ENCODE measurements around the gene PRKCA. TPM values are rescaled to one million over a fixed set of nuclear protein-coding genes. Genes with fewer than 3 reads are reported as not detected.
"Not testable (repeated sequence)": the region's sequence is repeated elsewhere in the genome, so short reads cannot be mapped to it uniquely, and the experiment has no call there.

The PRKCA gene
- total RNA-seq, 1 donor from 2014 or later: 5.6 TPM

DNA sequence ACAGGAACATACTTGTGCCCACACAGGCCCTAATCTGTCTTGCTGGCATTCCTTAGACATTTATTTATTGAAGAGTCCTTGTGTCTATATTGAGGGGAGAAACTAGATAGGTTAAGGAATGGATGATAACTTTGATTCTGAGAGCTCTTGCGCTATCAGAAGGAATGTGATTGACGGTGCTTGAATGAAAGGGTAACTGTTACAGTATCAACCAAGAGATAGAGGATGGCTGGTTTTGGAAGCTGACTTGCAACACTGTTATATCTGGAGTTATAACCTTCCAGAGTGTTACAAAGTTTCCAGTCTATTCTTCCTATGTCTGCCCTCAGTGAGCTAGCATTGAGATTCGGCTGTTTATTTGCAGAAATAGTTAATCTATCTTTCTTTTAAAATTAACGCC lies 36.5 kb downstream of the PRKCA start:
- intact Hi-C loops (cut with micrococcal nuclease): no loop called here
- Histone ChIP-seq H3K27ac (replicated peaks) (no peak overlapping the region), H3K4me1 (peaks cover 30% of the 10 kb centered on the region), H3K9me3 (replicated peaks) (no peaks in the 10 kb centered on the region), H3K27me3 (ENCODE audit: low read depth) (no peaks in the 10 kb centered on the region), H3K36me3 (no peaks in the 10 kb centered on the region), H3K4me3 (no peak overlapping the region)
- no peak for DNase-seq
- TF ChIP-seq, protein P1, sequence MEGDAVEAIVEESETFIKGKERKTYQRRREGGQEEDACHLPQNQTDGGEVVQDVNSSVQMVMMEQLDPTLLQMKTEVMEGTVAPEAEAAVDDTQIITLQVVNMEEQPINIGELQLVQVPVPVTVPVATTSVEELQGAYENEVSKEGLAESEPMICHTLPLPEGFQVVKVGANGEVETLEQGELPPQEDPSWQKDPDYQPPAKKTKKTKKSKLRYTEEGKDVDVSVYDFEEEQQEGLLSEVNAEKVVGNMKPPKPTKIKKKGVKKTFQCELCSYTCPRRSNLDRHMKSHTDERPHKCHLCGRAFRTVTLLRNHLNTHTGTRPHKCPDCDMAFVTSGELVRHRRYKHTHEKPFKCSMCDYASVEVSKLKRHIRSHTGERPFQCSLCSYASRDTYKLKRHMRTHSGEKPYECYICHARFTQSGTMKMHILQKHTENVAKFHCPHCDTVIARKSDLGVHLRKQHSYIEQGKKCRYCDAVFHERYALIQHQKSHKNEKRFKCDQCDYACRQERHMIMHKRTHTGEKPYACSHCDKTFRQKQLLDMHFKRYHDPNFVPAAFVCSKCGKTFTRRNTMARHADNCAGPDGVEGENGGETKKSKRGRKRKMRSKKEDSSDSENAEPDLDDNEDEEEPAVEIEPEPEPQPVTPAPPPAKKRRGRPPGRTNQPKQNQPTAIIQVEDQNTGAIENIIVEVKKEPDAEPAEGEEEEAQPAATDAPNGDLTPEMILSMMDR (IDR thresholded peaks at IDR 0.05; ENCODE audit: borderline replicate concordance): no peak

DNA sequence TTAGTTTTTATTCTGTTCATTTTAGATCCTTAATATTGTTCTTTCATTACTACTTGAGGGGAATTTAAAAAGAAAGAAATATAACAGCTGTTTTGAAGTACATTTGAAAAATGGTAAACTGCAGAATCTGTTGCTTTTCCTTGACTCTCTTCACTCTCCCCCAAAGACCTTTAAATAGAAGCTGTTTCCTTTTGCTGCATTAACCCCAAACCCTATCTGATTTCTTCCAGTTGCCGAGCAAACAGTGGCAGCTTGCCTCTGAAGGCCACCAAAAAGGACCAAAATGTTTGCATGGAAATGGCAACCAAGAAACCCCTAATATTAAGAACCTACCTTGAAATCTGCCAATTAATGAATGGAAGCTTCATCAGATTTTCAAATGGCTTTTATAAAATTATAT lies 37.1 kb downstream of the PRKCA start:
- intact Hi-C loops (cut with micrococcal nuclease): no loop called here
- Histone ChIP-seq H3K4me3 (no peak overlapping the region), H3K9me3 (replicated peaks) (no peaks in the 10 kb centered on the region), H3K27me3 (ENCODE audit: low read depth) (no peaks in the 10 kb centered on the region), H3K36me3 (no peaks in the 10 kb centered on the region), H3K4me1 (peaks cover 30% of the 10 kb centered on the region), H3K27ac (replicated peaks) (no peak overlapping the region)
- DNase-seq: no peak
- TF ChIP-seq, protein P1 (IDR thresholded peaks at IDR 0.05; ENCODE audit: borderline replicate concordance): no peak

DNA sequence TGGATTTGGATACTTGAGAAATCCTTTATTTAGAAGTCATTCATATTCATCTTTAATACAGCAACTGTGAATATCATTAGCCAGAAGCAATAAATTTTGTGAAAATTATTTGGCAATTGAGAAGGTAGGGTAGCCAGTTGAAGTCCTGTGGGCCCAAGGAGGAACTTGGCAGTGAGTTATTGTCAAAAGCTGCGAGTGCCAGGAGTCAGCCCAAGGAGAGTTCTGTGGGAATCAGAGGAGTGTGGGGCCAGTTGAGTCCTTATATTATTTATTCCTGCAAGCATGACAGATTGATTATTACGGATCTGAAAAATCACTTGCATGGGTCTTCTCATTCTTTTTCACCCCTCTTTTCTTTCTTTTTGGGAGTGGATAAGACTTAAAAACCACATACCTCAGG lies 38.3 kb downstream of the PRKCA start:
- no peak for DNase-seq
- no peak overlapping the region for H3K4me3 ChIP-seq
- H3K27me3 ChIP-seq (ENCODE audit: low read depth): no peaks in the 10 kb centered on the region
- intact Hi-C loops (cut with micrococcal nuclease): no loop called here
- H3K27ac ChIP-seq (replicated peaks): no peak overlapping the region
- no peaks in the 10 kb centered on the region for H3K36me3 ChIP-seq
- H3K9me3 ChIP-seq (replicated peaks): no peaks in the 10 kb centered on the region
- H3K4me1 ChIP-seq: peaks cover 38% of the 10 kb centered on the region
- TF ChIP-seq, protein P1 (IDR thresholded peaks at IDR 0.05; ENCODE audit: borderline replicate concordance): no peak

DNA sequence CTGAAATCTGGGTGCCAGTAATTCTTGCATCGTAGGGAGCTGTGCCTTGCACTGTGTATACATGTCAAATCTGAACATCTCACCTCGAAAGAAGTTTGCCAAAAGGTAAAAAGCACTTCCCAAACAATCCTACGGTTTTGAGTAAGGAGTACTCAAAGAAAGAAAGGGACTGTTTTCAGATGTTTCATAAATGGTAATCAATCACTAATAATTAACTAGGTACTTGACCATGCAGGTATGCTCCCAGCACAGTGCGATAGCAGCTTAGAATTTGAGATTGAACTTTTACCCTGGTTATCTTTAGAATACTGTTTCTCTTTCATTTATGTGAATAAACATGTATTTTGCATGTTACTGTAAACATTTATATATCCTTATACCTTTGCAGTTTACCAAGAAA lies 39.0 kb downstream of the PRKCA start:
- TF ChIP-seq, protein P1 (IDR thresholded peaks at IDR 0.05; ENCODE audit: borderline replicate concordance): no peak
- Histone ChIP-seq H3K4me1 (peaks cover 41% of the 10 kb centered on the region), H3K36me3 (no peaks in the 10 kb centered on the region), H3K27ac (replicated peaks) (no peak overlapping the region), H3K27me3 (ENCODE audit: low read depth) (no peaks in the 10 kb centered on the region), H3K4me3 (no peak overlapping the region), H3K9me3 (replicated peaks) (no peaks in the 10 kb centered on the region)
- intact Hi-C loops (cut with micrococcal nuclease): no loop called here
- DNase-seq: no peak

DNA sequence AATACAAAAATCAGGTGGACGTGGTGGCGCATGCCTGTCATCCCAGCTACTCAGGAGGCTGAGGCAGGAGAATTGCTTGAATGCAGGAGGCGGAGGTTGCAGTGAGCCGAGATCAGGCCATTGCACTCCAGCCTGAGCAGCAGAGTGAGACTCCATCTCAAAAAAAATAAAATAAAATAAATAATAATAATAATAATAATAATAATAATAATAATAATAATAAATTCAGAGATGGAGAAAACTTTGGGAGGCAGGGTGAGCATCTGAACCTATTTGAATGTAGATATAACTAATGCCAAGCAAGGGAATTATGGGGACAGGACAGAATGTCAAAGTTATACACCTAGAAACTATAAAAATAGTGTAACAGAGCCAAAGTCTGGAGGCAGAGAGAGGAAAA lies 39.9 kb downstream of the PRKCA start:
- intact Hi-C loops (cut with micrococcal nuclease): not testable (repeated sequence)

DNA sequence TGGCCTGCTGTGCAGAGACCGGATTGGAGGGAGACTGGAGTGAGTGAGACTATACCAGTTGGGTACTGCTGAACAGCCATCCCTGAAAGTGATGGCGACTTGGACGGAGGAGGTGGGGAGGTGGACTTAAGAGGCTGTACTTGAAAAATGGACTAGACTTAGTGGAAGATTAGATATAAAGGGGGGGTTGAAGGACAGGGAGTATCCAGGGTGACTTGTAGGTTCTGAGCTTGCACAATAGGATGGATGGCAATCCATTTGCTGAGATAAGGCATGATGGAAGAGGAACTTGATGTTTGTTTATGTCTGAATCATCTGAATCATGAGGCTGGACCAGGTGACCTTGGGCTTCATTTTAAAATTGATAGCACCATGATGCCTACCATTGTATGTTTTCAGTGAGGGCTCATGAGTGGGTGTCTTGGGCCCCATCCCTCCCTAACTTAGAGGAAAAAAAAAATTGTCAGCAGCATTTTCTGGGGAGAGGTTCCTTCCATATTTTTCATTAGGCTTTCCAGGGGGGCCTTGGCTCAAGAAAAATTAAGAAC lies 41.2 kb downstream of the PRKCA start:
- H3K27ac ChIP-seq (replicated peaks): no peak overlapping the region
- no peak overlapping the region for H3K4me3 ChIP-seq
- no peaks in the 10 kb centered on the region for H3K36me3 ChIP-seq
- DNase-seq: no peak
- intact Hi-C loops (cut with micrococcal nuclease): no loop called here
- TF ChIP-seq, protein P1 (IDR thresholded peaks at IDR 0.05; ENCODE audit: borderline replicate concordance): no peak
- H3K27me3 ChIP-seq (ENCODE audit: low read depth): no peaks in the 10 kb centered on the region
- no peaks in the 10 kb centered on the region for H3K9me3 ChIP-seq (replicated peaks)
- H3K4me1 ChIP-seq: peaks cover 46% of the 10 kb centered on the region

More for the DNA sequence above, 39.9 kb downstream of the PRKCA start:
- H3K4me1 ChIP-seq: peaks cover 41% of the 10 kb centered on the region
- DNase-seq; H3K9me3 ChIP-seq (replicated peaks); H3K4me3 ChIP-seq; H3K27ac ChIP-seq (replicated peaks); H3K36me3 ChIP-seq; H3K27me3 ChIP-seq (ENCODE audit: low read depth): not testable (repeated sequence)
